ENCODE data around the gene AKNA. TPM values are rescaled to one million over a fixed set of nuclear protein-coding genes. Genes with fewer than 3 reads are reported as not detected.

AKNA gene
- total RNA-seq, 1 donor from 2014 or later, result 55.0 TPM

- DNase-seq (ENCODE audit: extremely low spot score in 2 of 2), result no peak
- Histone ChIP-seq H3K27me3 (no peaks in the 10 kb centered on the region), H3K36me3 (peaks cover 0 to 85% of the 10 kb centered on the region in 2 donors), H3K4me3 (no peak overlapping the region), H3K4me1 (peaks cover 24% of the 10 kb centered on the region), H3K27ac (no peak overlapping the region), H3K9me3 (no peaks in the 10 kb centered on the region)
- TF ChIP-seq POLR2AphosphoS5 (IDR thresholded peaks at IDR 0.05; ENCODE audit: insufficient read depth in 1 of 2, low read depth in 1 of 2) (no peak), CTCF (IDR thresholded peaks at IDR 0.05) (no peak), POLR2A (IDR thresholded peaks at IDR 0.05) (no peak)
- intact Hi-C loops (cut with DNase I), result loop anchor here (10.0 kb wide), 1 partner anchor 49 kb away; no protein-coding TSS in a partner anchor
Observed at GRCh38 chr9:114345493-114346065, 42.2 kb downstream of the AKNA start.

- Histone ChIP-seq H3K27ac (no peak overlapping the region), H3K4me1 (peaks cover 15% of the 10 kb centered on the region), H3K36me3 (peaks cover 0 to 84% of the 10 kb centered on the region in 2 donors), H3K27me3 (no peaks in the 10 kb centered on the region), H3K4me3 (no peak overlapping the region), H3K9me3 (no peaks in the 10 kb centered on the region)
- no peak for DNase-seq (ENCODE audit: extremely low spot score in 2 of 2)
- intact Hi-C loops (cut with DNase I), result loop anchor here (10.0 kb wide), 1 partner anchor 50 kb away; no protein-coding TSS in a partner anchor
- TF ChIP-seq CTCF (IDR thresholded peaks at IDR 0.05) (no peak), POLR2AphosphoS5 (IDR thresholded peaks at IDR 0.05; ENCODE audit: insufficient read depth in 1 of 2, low read depth in 1 of 2) (no peak), POLR2A (IDR thresholded peaks at IDR 0.05) (no peak)
Observed at GRCh38 chr9:114344692-114345091, 43.1 kb downstream of the AKNA start.

- intact Hi-C loops (cut with DNase I), result loop anchor here (10.0 kb wide), 1 partner anchor 51 kb away; no protein-coding TSS in a partner anchor
- no peak for TF ChIP-seq CTCF (IDR thresholded peaks at IDR 0.05)
- H3K36me3 ChIP-seq, result peaks cover 0 to 86% of the 10 kb centered on the region in 2 donors
Observed at GRCh38 chr9:114344188-114344566, 43.6 kb downstream of the AKNA start.

GRCh38 chr9:114343471-114344187 lies 44.2 kb downstream of the AKNA start:
- intact Hi-C loops (cut with DNase I), result loop anchor here (10.0 kb wide), 1 partner anchor 51 kb away; no protein-coding TSS in a partner anchor
- TF ChIP-seq POLR2A (IDR thresholded peaks at IDR 0.05) (no peak), POLR2AphosphoS5 (IDR thresholded peaks at IDR 0.05; ENCODE audit: insufficient read depth in 1 of 2, low read depth in 1 of 2) (no peak), CTCF (IDR thresholded peaks at IDR 0.05) (no peak)
- Histone ChIP-seq H3K9me3 (no peaks in the 10 kb centered on the region), H3K4me1 (peaks cover 6% of the 10 kb centered on the region), H3K27me3 (no peaks in the 10 kb centered on the region), H3K4me3 (no peak overlapping the region), H3K27ac (no peak overlapping the region), H3K36me3 (peaks cover 0 to 90% of the 10 kb centered on the region in 2 donors)
- DNase-seq (ENCODE audit: extremely low spot score in 2 of 2), result no peak

More at GRCh38 chr9:114344188-114344566, 43.6 kb downstream of the AKNA start:
- Histone ChIP-seq H3K9me3 (no peaks in the 10 kb centered on the region), H3K27me3 (no peaks in the 10 kb centered on the region), H3K4me3 (no peak overlapping the region), H3K27ac (no peak overlapping the region), H3K4me1 (peaks cover 10% of the 10 kb centered on the region)
- DNase-seq (ENCODE audit: extremely low spot score in 2 of 2), result no peak

Data from vagina (tissue), 2 donors.